NCI-H1092 treated with DMSO at 0.1 percent for 48 hours (cell line): ENCODE data around the gene FXYD6.
"Not testable (repeated sequence)": the region's sequence is repeated elsewhere in the genome, so short reads cannot be mapped to it uniquely, and the experiment has no call there.

Source experiments
- DNase-seq: peaks from one replicate; lab custom pipeline; 2025; lab: John Stamatoyannopoulos, UW

The FXYD6 gene

GRCh38 chr11:117868815-117869561, 7.5 kb downstream of the FXYD6 start:
- peak; percentile 83 for DNase-seq

GRCh38 chr11:117868088-117868487, 8.4 kb downstream of the FXYD6 start:
- no peak for DNase-seq

GRCh38 chr11:117866526-117866925, 9.9 kb downstream of the FXYD6 start:
- no peak for DNase-seq

- not testable (repeated sequence) for DNase-seq
These were observed 10.9 kb downstream of the FXYD6 start for GRCh38 chr11:117865546-117865945.

- DNase-seq = peak; percentile 13
These were observed 13.1 kb downstream of the FXYD6 start for GRCh38 chr11:117863383-117863782.

- DNase-seq = no peak
These were observed 13.7 kb downstream of the FXYD6 start for GRCh38 chr11:117862753-117863152.

- DNase-seq = no peak
These were observed 14.3 kb downstream of the FXYD6 start for GRCh38 chr11:117862019-117862725.

- peak; percentile 81 for DNase-seq
These were observed 15.1 kb downstream of the FXYD6 start for GRCh38 chr11:117861151-117862018.

- DNase-seq = no peak
These were observed 16.3 kb downstream of the FXYD6 start for GRCh38 chr11:117860139-117860538.

GRCh38 chr11:117859488-117860112, 16.9 kb downstream of the FXYD6 start:
- DNase-seq = peak; percentile 12

GRCh38 chr11:117859061-117859460, 17.4 kb downstream of the FXYD6 start:
- DNase-seq = no peak

- no peak for DNase-seq
These were observed 18.6 kb downstream of the FXYD6 start for GRCh38 chr11:117857734-117858414.

GRCh38 chr11:117855912-117856651, 20.4 kb downstream of the FXYD6 start:
- no peak for DNase-seq

- DNase-seq = no peak
These were observed 21.1 kb downstream of the FXYD6 start for GRCh38 chr11:117855186-117855845.

- no peak for DNase-seq
These were observed 24.1 kb downstream of the FXYD6 start for GRCh38 chr11:117852309-117852708.

GRCh38 chr11:117851852-117852251, 24.6 kb downstream of the FXYD6 start:
- DNase-seq = no peak

GRCh38 chr11:117851106-117851505, 25.4 kb downstream of the FXYD6 start:
- no peak for DNase-seq

GRCh38 chr11:117849781-117850414, 26.6 kb downstream of the FXYD6 start:
- DNase-seq = no peak

- peak; percentile 79 for DNase-seq
These were observed 32.6 kb downstream of the FXYD6 start for GRCh38 chr11:117843666-117844484.
